Right lung (tissue), 5 donors: ENCODE data around the gene CLRN3. TPM values are rescaled to one million over a fixed set of nuclear protein-coding genes. Genes with fewer than 3 reads are reported as not detected.

Source experiments
- DNase-seq, 2 donors: peaks; one replicate each; pipeline ENCODE4 v3.0.0-alpha.2; 2013
- polyA plus RNA-seq, 5 donors: library from polyadenylated mRNA; unstranded; fragments of 120-200 nt; gene quantifications; one replicate each; pipeline versions ENCODE4 v1.2.1 to v1.2.3, GENCODE V29; 2013; ENCODE audit warnings: inconsistent platforms in 1 of 5, low replicate concordance in 1 of 5; ENCODE audit not compliant: insufficient read length in 5 of 5, insufficient read depth in 1 of 5

CLRN3 gene
- polyA plus RNA-seq, 5 donors, result 0.12 to 0.26 (median 0.15) TPM; not detected in 2

- no peak for DNase-seq
These were observed 7.1 kb upstream of the CLRN3 start for GRCh38 chr10:127899766-127900387.

- DNase-seq, result no peak
These were observed 4.4 kb upstream of the CLRN3 start for GRCh38 chr10:127897177-127897576.

GRCh38 chr10:127896590-127896989 is 3.8 kb upstream of the CLRN3 start:
- DNase-seq, result no peak

- no peak for DNase-seq
These were observed 1.4 kb upstream of the CLRN3 start for GRCh38 chr10:127894146-127894545.

DNA sequence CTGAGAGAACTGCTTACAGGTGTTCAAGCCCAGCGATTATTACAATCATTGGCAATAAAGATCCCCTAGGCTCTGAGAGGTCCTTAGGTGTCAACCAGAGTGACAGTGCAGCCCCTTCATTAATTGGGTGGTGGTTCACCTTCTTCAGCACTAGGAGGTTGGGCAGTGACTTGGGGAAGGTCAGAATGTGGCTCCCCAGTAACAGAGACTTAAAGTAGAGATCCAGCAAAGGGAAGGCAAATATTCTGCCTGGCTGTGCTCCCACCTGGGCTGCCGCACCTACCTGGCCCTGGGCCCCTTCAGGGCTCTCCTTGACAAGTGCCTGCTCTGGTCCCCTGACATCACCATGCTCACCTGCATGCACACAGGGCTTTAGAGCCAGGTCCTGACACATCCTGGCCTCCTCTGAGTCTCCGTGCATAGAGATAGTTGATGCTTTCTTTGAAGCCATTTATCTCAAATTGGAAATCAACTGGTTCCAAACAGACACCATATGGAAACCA is 1.9 kb downstream of the CLRN3 start:
- DNase-seq, result no peak

DNA sequence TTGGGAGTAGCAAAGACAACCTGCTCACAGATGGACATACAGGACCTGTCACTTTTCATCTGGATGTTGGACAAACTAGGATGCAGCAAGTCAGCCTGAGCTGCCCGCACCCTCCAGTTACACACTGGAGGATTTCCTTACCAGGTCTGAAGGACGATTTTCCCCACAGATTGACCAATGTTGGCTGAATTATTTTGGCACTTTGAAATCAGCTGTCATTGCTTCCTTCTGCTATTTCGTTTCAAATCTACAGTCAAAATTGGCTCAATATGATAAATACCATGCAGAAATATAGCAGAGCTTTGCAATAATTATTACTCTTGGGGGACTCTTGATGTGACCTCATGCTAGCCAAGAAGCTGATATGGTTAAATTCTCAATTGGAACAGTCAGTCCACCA is 2.5 kb downstream of the CLRN3 start:
- no peak for DNase-seq

DNA sequence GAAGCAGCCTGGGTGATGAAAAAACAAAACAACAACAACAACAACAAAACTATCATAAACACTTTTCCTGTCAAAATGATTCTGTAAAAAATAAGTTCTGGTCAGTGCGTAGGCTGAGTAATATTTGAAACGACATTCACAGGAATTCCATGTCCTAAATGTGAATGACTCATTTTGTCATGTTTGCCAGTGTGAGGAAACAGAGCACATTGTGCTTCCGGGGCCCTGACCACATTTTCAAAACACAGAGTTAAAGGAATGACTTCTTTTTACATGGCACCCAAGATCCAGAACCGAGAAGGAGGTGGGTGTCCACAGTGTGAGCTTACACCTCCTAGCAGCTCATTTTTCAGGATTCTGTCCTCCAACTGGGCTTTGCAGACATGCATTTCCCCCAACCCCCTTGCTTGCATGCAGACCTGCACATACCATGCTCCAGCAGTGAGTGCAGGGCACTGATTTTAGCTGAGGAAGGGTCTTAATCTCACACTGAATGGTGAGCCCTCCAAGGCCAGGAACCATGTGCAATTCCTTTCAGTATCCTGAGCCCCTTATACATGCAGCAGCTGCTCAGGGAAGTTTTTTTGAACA is 3.0 kb downstream of the CLRN3 start:
- DNase-seq, result no peak

DNA sequence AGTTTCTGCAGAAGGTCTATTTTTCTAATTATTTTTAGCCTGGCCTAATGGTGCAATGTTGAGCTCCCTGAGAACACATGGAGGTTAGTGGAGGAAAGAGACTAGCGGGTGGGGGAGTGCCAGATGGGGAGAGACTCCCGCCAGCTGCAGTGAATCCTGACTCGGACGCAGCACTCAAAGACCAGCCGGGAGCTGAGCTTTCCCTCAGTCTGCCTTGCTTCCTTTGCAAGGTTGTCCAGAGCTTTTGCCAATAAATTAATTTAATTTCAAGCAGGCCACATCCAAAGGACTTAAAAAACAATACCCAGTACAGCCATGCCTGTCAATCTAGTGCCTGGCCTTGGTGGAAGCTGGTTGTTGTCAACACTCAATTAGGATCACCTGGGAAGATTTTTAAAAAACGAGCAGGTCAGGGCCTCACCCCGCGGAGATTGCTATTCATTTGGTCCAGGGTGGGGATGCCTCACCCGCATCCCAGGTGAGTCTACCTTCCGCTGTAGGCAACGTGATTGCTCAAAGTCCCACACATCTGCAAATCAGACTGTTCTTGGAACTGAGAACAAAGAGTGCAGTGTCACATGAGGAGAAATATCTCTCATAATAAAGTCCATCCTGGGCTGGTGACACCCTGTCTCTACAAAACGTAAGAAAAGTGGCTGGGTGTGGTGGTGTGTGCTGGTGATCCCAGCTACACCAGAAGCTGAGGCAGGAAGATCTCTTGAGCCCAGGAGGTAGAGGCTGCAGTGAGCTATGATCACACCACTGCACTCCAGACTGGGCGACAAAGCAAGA is 4.0 kb downstream of the CLRN3 start:
- no peak for DNase-seq

DNA sequence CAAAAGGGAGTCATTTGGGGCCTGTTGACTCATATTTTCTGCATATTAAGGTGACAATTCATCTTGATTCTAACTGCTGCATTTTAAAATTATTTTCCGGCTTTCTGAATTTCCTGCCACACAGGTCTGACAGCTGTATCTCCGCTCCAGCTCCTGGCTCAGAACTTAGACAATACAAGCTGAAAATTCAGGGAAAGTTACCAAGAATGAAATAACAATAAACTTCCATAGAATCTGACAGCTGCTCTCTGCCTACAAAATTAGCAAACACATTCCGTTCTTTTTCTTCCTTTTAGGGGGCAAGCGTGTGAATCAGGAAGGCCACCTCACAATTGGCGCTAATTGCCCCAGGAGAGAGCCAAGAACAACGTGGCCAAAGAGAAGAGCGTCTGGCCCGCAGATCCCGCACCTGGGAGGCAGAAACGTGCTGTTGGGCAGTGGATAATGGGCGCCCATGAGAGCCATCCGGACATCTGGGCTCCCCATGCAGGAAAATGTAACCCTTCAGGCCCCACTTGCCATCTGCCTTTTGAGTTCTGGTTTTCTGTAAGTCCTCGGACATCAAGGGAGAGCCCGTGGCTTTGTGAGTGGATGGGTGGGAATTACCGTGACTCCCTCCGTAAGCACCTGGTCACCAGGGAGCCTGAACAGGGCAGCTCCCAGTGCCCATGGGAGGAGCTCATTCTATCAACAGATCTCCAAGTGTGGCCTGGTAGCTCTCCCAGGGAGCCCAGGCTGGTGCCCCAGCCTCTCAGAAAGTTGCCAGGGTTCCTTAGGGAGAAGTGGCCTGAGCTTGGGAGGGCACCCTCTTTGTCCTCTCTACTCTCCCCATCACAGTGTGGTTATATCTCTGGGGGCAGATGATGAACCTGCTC is 5.0 kb downstream of the CLRN3 start:
- DNase-seq, result no peak

DNA sequence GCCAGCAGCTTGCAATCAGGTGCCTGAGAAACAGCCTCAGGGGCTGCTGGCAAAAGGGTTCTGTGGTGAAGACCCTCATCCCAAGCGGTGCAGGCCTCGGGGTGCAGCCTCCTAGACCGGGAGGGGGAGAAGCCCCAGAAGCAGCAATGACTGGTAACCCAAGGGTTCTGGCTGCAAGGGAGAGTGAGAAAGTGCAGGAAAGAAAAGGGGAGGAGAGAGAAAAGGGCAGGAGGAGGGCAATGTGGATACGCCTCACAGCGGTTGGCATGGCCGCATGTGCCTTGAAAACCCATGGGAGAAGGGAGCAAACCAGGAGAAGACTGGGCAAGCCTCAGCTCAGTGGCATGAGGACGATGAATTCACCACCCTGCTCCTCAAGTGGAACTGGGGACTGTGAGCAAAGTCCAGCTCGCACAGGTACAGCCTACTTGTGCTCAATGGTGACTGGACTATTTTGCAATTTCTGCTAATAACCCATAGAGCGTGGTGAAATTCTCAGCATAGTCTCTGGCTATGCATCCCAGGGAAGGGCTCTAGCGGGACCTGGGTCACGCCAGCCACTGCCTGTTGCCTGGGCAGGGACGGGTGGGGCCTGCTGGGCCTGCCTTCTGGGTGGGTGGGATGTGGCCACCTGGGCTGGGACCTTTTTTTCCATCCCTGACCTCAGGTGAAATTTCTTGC is 6.2 kb downstream of the CLRN3 start:
- no peak for DNase-seq

DNA sequence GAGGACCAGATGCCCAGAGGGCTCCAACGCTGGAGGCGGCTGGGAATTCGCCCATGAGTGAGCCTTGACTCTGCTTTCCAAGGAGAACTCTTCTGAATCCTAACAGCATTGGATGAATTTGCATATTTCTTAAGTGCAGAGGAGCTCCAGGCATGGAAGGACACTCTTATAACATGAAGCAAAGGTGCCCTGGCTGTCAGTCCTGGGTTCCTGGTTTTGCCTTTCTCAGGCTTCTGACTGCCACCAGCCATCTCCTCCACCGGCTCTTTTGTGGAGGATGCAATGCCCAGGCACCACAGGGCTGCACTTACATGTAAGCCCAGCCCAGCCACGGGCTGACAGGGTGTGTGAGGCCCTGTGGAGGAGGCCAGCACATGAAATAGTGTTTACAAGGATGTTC is 8.2 kb downstream of the CLRN3 start:
- no peak for DNase-seq

- no peak for DNase-seq
These were observed 9.2 kb downstream of the CLRN3 start for GRCh38 chr10:127883516-127883915.

DNA sequence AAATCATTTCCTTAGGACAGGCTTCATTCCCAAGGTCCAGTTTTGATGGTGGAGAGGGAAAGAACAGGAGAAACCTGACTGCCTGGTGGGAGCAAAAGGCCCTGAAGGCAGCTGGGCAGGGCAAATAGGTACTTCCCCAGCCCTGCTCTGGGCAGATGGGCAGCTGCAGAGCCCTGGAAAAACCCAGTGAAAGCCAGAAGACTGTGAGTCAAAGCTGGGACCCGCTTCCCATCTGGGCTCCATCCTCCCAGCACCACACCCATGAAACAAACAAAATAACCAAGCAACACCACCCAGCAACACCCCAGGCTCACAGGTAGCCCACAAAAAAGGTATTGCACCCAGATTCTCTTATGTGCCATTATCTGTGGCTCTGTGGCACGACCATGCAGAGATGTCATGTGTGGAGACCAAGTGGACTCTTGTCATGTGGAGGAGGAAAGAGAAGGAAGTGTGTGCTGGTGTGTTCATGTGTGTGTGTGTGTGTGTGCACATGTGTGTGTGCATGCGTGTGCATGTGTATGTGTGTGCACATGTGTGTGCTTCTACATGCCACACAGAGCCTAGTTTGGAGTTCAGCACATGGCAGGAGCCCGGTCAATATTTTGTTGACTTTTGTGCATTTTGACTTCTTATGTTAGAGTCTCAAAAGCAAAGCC is 9.8 kb downstream of the CLRN3 start:
- no peak for DNase-seq

DNA sequence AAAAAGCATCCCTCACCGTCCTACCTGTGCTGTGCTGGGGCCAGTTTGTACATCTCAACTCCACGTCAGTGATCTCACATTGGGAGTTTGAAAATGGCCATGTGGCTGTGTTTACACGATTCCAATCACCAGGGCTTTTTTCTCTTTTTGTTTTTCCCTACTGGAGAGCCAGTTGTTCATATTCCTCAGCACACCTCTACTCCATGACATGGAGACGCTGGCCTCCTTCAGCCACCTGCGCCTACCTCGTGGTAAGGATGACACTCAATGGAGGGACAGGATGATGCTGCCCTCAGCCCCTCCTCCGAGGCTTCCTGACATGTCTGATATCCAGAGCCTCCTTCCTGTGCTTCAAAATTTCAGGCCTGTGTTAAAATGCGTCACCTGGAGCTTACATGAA is 10.3 kb downstream of the CLRN3 start:
- no peak for DNase-seq

GRCh38 chr10:127881262-127881661 is 11.5 kb downstream of the CLRN3 start:
- no peak for DNase-seq

DNA sequence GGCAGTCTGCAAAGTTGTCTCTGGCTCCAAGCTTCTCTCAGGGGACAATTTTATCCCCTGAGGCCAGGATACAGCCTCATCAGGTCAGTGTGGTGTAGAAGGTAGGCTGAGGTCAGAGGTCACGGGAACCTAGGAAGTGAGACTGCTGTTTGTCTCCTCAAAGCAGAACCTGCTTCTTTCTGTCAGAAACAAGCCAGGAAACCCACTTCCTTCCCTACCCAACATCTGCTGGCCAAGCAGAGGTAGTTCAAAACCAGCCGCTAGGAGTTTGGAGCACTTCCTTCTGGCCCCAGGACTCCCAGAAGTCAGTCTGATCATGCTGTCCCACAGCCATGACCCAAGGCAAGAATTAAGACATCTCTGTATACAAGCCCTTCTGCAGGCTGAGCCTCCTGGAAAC is 12.2 kb downstream of the CLRN3 start:
- DNase-seq, result no peak

GRCh38 chr10:127878475-127879055 is 14.2 kb downstream of the CLRN3 start:
- DNase-seq, result no peak

GRCh38 chr10:127877699-127878098 is 15.0 kb downstream of the CLRN3 start:
- DNase-seq, result no peak

GRCh38 chr10:127877116-127877515 is 15.6 kb downstream of the CLRN3 start:
- DNase-seq, result no peak

- no peak for DNase-seq
These were observed 16.8 kb downstream of the CLRN3 start for GRCh38 chr10:127875916-127876315.

DNA sequence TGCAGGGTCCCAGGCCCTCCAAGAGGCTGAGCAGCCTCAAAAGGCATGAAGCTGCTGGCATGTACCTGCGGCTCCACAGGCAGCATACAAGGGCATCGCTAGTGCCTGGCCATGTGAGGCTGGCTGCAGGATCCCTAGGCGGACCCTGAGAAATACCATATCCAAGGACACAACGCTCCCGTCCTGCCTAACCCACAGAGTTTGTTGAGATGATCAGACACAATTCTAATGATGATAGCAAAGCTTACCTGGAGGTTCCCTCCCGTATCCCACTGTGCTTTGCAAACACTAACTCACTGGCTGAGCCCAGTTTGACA is 17.3 kb downstream of the CLRN3 start:
- no peak for DNase-seq
